Ovary (tissue), 3 donors: Measurements from ENCODE around the gene REV3L.

Experiments
- CTCF ChIP-seq, 3 donors: fragments of 450-650 bp in 2 of 3; fragments of 200-600 bp in 1 of 3; IDR thresholded peaks; one replicate each; pipeline versions ENCODE4 v1.5.1 to v1.8.0; 2016 to 2022; ENCODE audit warnings: antibody characterized with exemption in 3 of 3, mild to moderate bottlenecking in 1 of 3
- EP300 ChIP-seq: sonication (generic); formaldehyde crosslinking; IDR thresholded peaks from one replicate; pipeline ENCODE4 v1.6.1; 2017; ENCODE audit warnings: antibody characterized with exemption
- POLR2A ChIP-seq: fragments of 450-650 bp; IDR thresholded peaks from one replicate; pipeline ENCODE4 v1.6.1; 2017; ENCODE audit warnings: antibody characterized with exemption, mild to moderate bottlenecking, moderate library complexity
- donor health status: DM: no; HTN: no; CAD: no.

GRCh38 chr6:111339294-111339693 lies 143.7 kb downstream of the REV3L start:
- TF ChIP-seq CTCF (IDR thresholded peaks at IDR 0.05): no peak
- TF ChIP-seq POLR2A: no peak
- no peak for TF ChIP-seq EP300
